ENCODE results near the gene ITGA1.

DNA sequence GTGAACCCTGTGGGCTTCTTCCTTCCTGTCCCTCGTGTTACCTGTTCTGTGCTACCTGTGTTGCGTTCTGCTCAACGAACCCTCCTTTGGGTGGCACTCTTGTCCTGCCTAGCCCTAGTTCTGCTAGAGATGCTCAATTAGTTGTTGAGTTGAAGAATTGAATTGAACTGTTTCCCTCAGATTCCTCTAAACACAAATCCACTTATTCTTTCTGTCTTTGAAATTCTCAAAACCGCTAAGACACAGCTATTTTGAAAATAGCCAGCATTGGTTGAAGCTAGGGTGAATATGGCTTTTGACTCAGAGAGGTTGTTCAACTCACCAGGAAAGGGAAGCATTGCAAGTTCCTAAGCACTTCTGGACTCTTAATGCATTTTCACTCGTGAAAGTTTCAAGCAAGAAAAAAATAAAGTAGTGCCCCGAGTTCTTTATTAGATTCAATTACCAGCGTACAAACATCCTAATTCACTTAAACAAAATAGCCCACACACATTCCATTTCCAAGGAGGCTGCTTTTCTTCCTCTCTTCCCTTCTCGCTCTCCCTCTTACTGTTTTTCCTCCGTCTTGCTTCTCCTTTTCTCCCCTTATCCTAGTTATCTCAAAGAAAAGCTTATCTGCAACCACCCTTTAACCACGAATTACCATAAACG is 642 bp upstream of the ITGA1 start:
- TF ChIP-seq, protein P1, sequence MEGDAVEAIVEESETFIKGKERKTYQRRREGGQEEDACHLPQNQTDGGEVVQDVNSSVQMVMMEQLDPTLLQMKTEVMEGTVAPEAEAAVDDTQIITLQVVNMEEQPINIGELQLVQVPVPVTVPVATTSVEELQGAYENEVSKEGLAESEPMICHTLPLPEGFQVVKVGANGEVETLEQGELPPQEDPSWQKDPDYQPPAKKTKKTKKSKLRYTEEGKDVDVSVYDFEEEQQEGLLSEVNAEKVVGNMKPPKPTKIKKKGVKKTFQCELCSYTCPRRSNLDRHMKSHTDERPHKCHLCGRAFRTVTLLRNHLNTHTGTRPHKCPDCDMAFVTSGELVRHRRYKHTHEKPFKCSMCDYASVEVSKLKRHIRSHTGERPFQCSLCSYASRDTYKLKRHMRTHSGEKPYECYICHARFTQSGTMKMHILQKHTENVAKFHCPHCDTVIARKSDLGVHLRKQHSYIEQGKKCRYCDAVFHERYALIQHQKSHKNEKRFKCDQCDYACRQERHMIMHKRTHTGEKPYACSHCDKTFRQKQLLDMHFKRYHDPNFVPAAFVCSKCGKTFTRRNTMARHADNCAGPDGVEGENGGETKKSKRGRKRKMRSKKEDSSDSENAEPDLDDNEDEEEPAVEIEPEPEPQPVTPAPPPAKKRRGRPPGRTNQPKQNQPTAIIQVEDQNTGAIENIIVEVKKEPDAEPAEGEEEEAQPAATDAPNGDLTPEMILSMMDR (IDR thresholded peaks at IDR 0.05) = peak; percentile 48 to 69 (median 49)
- TF ChIP-seq POLR2A (IDR thresholded peaks at IDR 0.05; ENCODE audit: low read depth) (no peak), EP300 (IDR thresholded peaks at IDR 0.05) (no peak)
